Stomach (tissue), 9 donors: ENCODE measurements around the gene RPTOR. TPM values are rescaled to one million over a fixed set of nuclear protein-coding genes. Genes with fewer than 3 reads are reported as not detected.

ENCODE experiments used
- DNase-seq, 2 donors: peaks; one replicate each; pipeline versions ENCODE4 v3.0.0 to v3.0.0-alpha.2; 2013 to 2019
- H3K27ac ChIP-seq, 5 donors: fragments of 200-600 bp in 4 of 5; sonication (generic) in 4 of 5; one replicate each; pipeline ENCODE4 v1.5.1; 2013 to 2019; ENCODE audit warnings: mild to moderate bottlenecking in 1 of 5, moderate library complexity in 1 of 5
- H3K27me3 ChIP-seq, 3 donors: fragments of 200-600 bp; sonication (generic); one replicate each; pipeline ENCODE4 v1.5.1; 2017 to 2019; ENCODE audit warnings: mixed run types in 1 of 3
- H3K36me3 ChIP-seq, 4 donors: fragments of 200-600 bp; sonication (generic); 1 replicate in 3 of 4; 2 replicates in 1 of 4; pipeline ENCODE4 v1.5.1; 2016 to 2019
- H3K4me1 ChIP-seq, 4 donors: fragments of 200-600 bp; sonication (generic); one replicate each; pipeline ENCODE4 v1.5.1; 2016 to 2019
- H3K4me3 ChIP-seq, 4 donors: fragments of 200-600 bp; sonication (generic) in 3 of 4; one replicate each; pipeline ENCODE4 v1.5.1; 2016 to 2019; ENCODE audit warnings: mild to moderate bottlenecking in 1 of 4
- H3K9me3 ChIP-seq, 4 donors: fragments of 200-600 bp; sonication (generic); one replicate each; pipeline ENCODE4 v1.5.1; 2016 to 2019
- EP300 ChIP-seq: sonication (generic); formaldehyde crosslinking; IDR thresholded peaks from one replicate; pipeline ENCODE4 v1.6.1; 2017; ENCODE audit warnings: antibody characterized with exemption
- POLR2A ChIP-seq, 4 donors: fragments of 450-650 bp; IDR thresholded peaks; one replicate each; pipeline ENCODE4 v1.6.1; 2016; ENCODE audit warnings: antibody characterized with exemption in 4 of 4, control low read depth in 2 of 4, mild to moderate bottlenecking in 1 of 4, moderate library complexity in 1 of 4
- POLR2AphosphoS5 ChIP-seq, 3 donors: sonication (generic); formaldehyde crosslinking; IDR thresholded peaks; one replicate each; pipeline ENCODE4 v1.6.1; 2016; ENCODE audit warnings: antibody characterized with exemption in 3 of 3
- WGBS, 5 donors: extraction: QIAGEN DNeasy Blood & Tissue Kit in 3 of 5; methylation state at CpG; one replicate each; pipeline versions ENCODE4 v1.1.5 to v1.1.7; 2013 to 2018; 5-methylcytosine and 5-hydroxymethylcytosine counted together
- intact Hi-C: fragments of 100-400 bp; cut with DNase I; formaldehyde crosslinking; loops from one replicate; pipeline ENCODE4 v1.15.1; 2023; ENCODE audit warnings: low total_unique reads
- polyA plus RNA-seq, 3 donors: library from polyadenylated mRNA; stranded (reverse); fragments of 200-250 nt; gene quantifications; one replicate each; pipeline ENCODE4 v1.2.3, GENCODE V29; 2013
- total RNA-seq, 5 donors: library from RNA; depleted of rRNA; stranded (reverse); fragments of >200 nt; gene quantifications; one replicate each; pipeline versions ENCODE4 v1.1.0 to v1.2.3, GENCODE V29; 2014 to 2016
- TF ChIP-seq, protein P1 (sequence below), 7 experiments: fragments of 450-650 bp in 4 of 7; fragments of 200-600 bp in 3 of 7; sonication (generic) in 3 of 7; IDR thresholded peaks; one replicate each; pipeline ENCODE4 v1.5.1; 2016 to 2019; ENCODE audit warnings: antibody characterized with exemption in 7 of 7, control low read depth in 2 of 7, mild to moderate bottlenecking in 1 of 7
- donor health status: healthy with polysubstance abuse.
- donor health status: Bipolar disorder and iron deficiency.
- donor health status: healthy.

The RPTOR gene
- total and polyA plus RNA-seq, 8 donors, result 3.8 to 103 (median 19.3) TPM

DNA sequence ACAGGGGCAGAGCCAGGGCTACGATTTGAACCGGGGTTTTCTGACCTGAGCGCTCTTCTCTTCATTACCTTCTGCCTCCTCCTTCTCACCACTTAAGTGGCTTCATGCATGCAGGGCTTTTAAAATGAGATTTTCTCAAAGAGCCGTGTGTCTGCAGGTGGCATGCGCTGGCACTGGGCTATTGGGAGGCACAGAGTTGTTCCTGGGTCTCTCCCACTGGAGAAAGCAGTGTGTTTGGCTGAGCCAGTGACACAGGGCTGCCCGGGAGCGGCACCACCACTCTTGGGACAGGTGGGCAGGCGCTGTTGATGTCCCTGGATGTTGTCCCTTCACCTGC lies 228.2 kb downstream of the RPTOR start:
- TF ChIP-seq EP300 (no peak), POLR2A (IDR thresholded peaks at IDR 0.05) (no peak), POLR2AphosphoS5 (IDR thresholded peaks at IDR 0.05) (no peak)
- TF ChIP-seq, protein P1, sequence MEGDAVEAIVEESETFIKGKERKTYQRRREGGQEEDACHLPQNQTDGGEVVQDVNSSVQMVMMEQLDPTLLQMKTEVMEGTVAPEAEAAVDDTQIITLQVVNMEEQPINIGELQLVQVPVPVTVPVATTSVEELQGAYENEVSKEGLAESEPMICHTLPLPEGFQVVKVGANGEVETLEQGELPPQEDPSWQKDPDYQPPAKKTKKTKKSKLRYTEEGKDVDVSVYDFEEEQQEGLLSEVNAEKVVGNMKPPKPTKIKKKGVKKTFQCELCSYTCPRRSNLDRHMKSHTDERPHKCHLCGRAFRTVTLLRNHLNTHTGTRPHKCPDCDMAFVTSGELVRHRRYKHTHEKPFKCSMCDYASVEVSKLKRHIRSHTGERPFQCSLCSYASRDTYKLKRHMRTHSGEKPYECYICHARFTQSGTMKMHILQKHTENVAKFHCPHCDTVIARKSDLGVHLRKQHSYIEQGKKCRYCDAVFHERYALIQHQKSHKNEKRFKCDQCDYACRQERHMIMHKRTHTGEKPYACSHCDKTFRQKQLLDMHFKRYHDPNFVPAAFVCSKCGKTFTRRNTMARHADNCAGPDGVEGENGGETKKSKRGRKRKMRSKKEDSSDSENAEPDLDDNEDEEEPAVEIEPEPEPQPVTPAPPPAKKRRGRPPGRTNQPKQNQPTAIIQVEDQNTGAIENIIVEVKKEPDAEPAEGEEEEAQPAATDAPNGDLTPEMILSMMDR (IDR thresholded peaks at IDR 0.05), result no peak
- intact Hi-C loops, result no loop called here
- 80 to 96% (median 88%) methylated on average over 6 to 8 of the region's 8 CpGs for WGBS, 5 donors
- no peaks in the 10 kb centered on the region for H3K9me3 ChIP-seq
- peaks cover 5 to 17% (median 8%) of the 10 kb centered on the region in 4 donors for H3K36me3 ChIP-seq
- no peak for DNase-seq
- no peaks in the 10 kb centered on the region for H3K27me3 ChIP-seq
- peak overlapping the region in 3 of 5 donors; percentile 48 to 76 (median 67) for H3K27ac ChIP-seq
- H3K4me1 ChIP-seq, result peaks cover 0 to 38% (median 22%) of the 10 kb centered on the region in 4 donors
- H3K4me3 ChIP-seq, result no peak overlapping the region

DNA sequence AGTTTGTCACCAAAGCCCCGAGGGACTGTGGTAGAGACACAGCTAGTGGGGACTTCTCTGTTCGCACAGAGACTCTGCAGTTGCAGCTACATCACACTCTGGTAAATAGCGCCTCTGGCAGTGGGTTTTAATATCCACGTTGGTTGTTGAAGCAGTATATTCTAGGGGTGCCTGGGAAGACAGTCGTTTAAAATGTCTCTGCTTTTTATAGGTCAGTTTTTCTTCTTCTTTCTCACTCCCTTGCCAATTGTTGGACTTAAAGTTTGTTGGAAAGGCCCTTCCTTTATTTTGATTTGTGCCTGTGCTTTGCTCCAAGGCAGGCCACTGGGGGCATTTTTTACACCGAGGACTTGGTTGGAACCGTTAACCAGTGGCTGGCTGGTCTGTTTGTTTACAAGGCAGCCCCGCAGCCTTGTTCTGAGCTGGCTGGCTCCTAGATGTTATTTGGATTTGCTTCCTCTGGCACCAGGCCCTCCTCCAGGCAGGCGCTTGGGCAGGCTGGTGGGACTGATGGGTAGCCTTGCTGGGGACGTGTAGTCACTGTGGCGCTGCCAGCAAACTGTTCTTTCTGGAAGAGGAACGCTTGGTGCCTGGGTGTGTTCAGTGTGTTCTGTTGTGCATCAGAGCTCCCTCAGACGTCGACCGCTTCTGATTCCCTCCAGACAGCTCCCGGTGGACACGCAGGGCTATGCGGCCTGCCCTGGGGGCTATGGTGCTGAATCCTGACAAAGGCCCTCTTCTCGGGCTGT lies 228.8 kb downstream of the RPTOR start:
- no peak for DNase-seq
- WGBS, 5 donors, result 60 to 79% (median 72%) methylated on average over 17 to 19 of the region's 19 CpGs
- Histone ChIP-seq H3K4me1 (peaks cover 0 to 38% (median 22%) of the 10 kb centered on the region in 4 donors), H3K27ac (peak overlapping the region in 3 of 5 donors; percentile 48 to 76 (median 67)), H3K36me3 (peaks cover 5 to 17% (median 8%) of the 10 kb centered on the region in 4 donors), H3K27me3 (no peaks in the 10 kb centered on the region), H3K9me3 (no peaks in the 10 kb centered on the region), H3K4me3 (no peak overlapping the region)
- TF ChIP-seq, protein P1 (IDR thresholded peaks at IDR 0.05), result no peak
- TF ChIP-seq POLR2AphosphoS5 (IDR thresholded peaks at IDR 0.05) (peak in 2 of 3 donors; percentile 55 to 84), EP300 (peak; percentile 55), POLR2A (IDR thresholded peaks at IDR 0.05) (no peak)
- intact Hi-C loops, result no loop called here

GRCh38 chr17:80774146-80774545 lies 229.5 kb downstream of the RPTOR start:
- intact Hi-C loops, result no loop called here
- WGBS, 5 donors, result 88 to 97% (median 95%) methylated on average over 20 of the region's 20 CpGs
- Histone ChIP-seq H3K9me3 (no peaks in the 10 kb centered on the region), H3K36me3 (peaks cover 5 to 17% (median 11%) of the 10 kb centered on the region in 4 donors), H3K4me1 (peaks cover 0 to 40% (median 23%) of the 10 kb centered on the region in 4 donors), H3K4me3 (no peak overlapping the region), H3K27ac (peak overlapping the region in 3 of 5 donors; percentile 48 to 76 (median 67)), H3K27me3 (no peaks in the 10 kb centered on the region)
- no peak for DNase-seq
- TF ChIP-seq POLR2A (IDR thresholded peaks at IDR 0.05) (no peak), POLR2AphosphoS5 (IDR thresholded peaks at IDR 0.05) (no peak), EP300 (no peak)
- TF ChIP-seq, protein P1 (IDR thresholded peaks at IDR 0.05), result no peak

DNA sequence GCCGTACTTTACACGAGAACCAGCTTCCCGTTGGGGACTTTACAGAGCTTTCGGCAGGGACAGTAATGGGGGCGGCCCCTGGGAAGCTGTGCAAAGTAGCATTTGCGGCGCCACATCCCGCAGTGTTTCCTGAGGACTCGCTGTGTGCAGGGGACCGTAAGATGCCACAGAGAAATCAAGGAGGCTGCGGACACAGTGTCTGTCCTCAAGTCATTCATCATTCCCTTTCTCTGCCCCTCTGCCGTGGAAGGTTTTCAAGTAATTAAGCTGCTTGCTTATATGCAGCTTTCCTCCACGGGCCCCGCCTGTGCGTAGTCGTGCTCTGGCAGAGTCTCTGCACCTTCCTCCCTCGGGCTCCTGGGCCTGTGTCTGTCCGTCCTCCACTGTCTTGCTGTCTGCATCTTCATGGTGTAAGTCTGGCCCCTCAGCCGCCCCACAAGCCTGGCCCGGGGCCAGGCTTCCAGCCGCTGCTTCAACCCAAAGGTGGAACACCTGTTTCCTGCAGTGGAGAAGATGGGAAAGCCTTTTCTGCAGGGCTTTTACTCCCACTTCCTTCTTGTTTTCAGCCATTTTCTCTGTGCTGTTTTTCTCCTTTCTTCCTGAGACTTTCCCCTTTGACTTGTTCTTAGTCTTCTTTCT lies 230.1 kb downstream of the RPTOR start:
- H3K9me3 ChIP-seq, result no peaks in the 10 kb centered on the region
- H3K4me3 ChIP-seq, result no peak overlapping the region
- intact Hi-C loops, result no loop called here
- H3K27ac ChIP-seq, result peak overlapping the region in 2 of 5 donors; percentile 67 to 76
- TF ChIP-seq POLR2A (IDR thresholded peaks at IDR 0.05) (no peak), POLR2AphosphoS5 (IDR thresholded peaks at IDR 0.05) (no peak), EP300 (no peak)
- TF ChIP-seq, protein P1 (IDR thresholded peaks at IDR 0.05), result no peak
- no peak for DNase-seq
- peaks cover 5 to 20% (median 13%) of the 10 kb centered on the region in 4 donors for H3K36me3 ChIP-seq
- H3K27me3 ChIP-seq, result no peaks in the 10 kb centered on the region
- peaks cover 2 to 46% (median 24%) of the 10 kb centered on the region in 4 donors for H3K4me1 ChIP-seq
- WGBS, 5 donors, result 74 to 83% (median 79%) methylated on average over 21 of the region's 21 CpGs
